RWPE2 (cell line): ENCODE measurements around the gene JOSD1.
A peak's percentile ranks its signal among the peaks of the same experiment; 100 is the strongest.

Source experiments
- ATAC-seq: fragments of 200-7000 bp; cut with Tn5 transposase; 3 replicates; pipeline ENCODE4 v1.9.1; 2021; ENCODE audit warnings: low read depth
- DNase-seq: peaks from one replicate; pipeline ENCODE4 v3.0.0-alpha.2; 2020; ENCODE audit warnings: low spot score
- H3K27ac ChIP-seq: fragments of 450-650 bp; 2 replicates; pipeline ENCODE4 v1.5.1; 2017; ENCODE audit warnings: mild to moderate bottlenecking; ENCODE audit not compliant: poor library complexity, severe bottlenecking
- H3K27me3 ChIP-seq: fragments of 250-450 bp; sonication (Bioruptor Pico); 2 replicates; pipeline ENCODE4 v1.5.1; 2021; ENCODE audit warnings: mild to moderate bottlenecking, moderate library complexity; ENCODE audit not compliant: insufficient read depth, poor library complexity, severe bottlenecking
- H3K36me3 ChIP-seq: fragments of 250-450 bp; sonication (Bioruptor Pico); 2 replicates; pipeline ENCODE4 v1.5.1; 2020; ENCODE audit warnings: low read depth, mild to moderate bottlenecking, moderate library complexity
- H3K4me1 ChIP-seq: fragments of 250-450 bp; sonication (Bioruptor Pico); 2 replicates; pipeline ENCODE4 v1.5.1; 2021; ENCODE audit warnings: mild to moderate bottlenecking, moderate library complexity; ENCODE audit not compliant: insufficient read depth, poor library complexity, severe bottlenecking
- H3K4me3 ChIP-seq: fragments of 250-450 bp; sonication (Bioruptor Pico); 2 replicates; pipeline ENCODE4 v1.5.1; 2021; ENCODE audit warnings: mild to moderate bottlenecking, moderate library complexity; ENCODE audit not compliant: severe bottlenecking
- H3K9me3 ChIP-seq: fragments of 250-450 bp; sonication (Bioruptor Pico); 2 replicates; pipeline ENCODE4 v1.5.1; 2021; ENCODE audit warnings: mild to moderate bottlenecking, moderate library complexity; ENCODE audit not compliant: severe bottlenecking
- CTCF ChIP-seq: fragments of 450-650 bp; IDR thresholded peaks from one replicate; pipeline ENCODE4 v1.5.1; 2017; ENCODE audit warnings: mild to moderate bottlenecking, moderate library complexity; ENCODE audit not compliant: poor library complexity, severe bottlenecking

JOSD1 gene

GRCh38 chr22:38657045-38657909, 43.5 kb downstream of the JOSD1 start:
- Histone ChIP-seq H3K4me1 (no peaks in the 10 kb centered on the region), H3K9me3 (no peaks in the 10 kb centered on the region), H3K27ac (peak overlapping the region; percentile 62), H3K36me3 (peaks cover 23% of the 10 kb centered on the region), H3K4me3 (peak overlapping the region; percentile 98), H3K27me3 (no peaks in the 10 kb centered on the region)
- DNase-seq (no peak), ATAC-seq (peak; percentile 49)
- TF ChIP-seq CTCF = no peak

GRCh38 chr22:38656256-38657044, 44.3 kb downstream of the JOSD1 start, which contains the start of the genes CBY1 and FAM227A:
Gene CBY1 (plus strand): TSS chr22:38656638. CDS start chr22:38668055, 11,417 bp downstream.
Gene FAM227A (minus strand): TSS chr22:38656392. CDS start chr22:38650168, 6,224 bp downstream.
- Histone ChIP-seq H3K4me3 (peak within 1 kb of the TSS; percentile 98), H3K27me3 (no peaks in the 10 kb centered on the region), H3K4me1 (no peaks in the 10 kb centered on the region), H3K36me3 (peaks cover 18% of the 10 kb centered on the region), H3K27ac (peak within 1 kb of the TSS; percentile 62), H3K9me3 (no peaks in the 10 kb centered on the region)
- TF ChIP-seq CTCF = no peak
- peak; percentile 89 for ATAC-seq
- DNase-seq = peak; percentile 90

DNA sequence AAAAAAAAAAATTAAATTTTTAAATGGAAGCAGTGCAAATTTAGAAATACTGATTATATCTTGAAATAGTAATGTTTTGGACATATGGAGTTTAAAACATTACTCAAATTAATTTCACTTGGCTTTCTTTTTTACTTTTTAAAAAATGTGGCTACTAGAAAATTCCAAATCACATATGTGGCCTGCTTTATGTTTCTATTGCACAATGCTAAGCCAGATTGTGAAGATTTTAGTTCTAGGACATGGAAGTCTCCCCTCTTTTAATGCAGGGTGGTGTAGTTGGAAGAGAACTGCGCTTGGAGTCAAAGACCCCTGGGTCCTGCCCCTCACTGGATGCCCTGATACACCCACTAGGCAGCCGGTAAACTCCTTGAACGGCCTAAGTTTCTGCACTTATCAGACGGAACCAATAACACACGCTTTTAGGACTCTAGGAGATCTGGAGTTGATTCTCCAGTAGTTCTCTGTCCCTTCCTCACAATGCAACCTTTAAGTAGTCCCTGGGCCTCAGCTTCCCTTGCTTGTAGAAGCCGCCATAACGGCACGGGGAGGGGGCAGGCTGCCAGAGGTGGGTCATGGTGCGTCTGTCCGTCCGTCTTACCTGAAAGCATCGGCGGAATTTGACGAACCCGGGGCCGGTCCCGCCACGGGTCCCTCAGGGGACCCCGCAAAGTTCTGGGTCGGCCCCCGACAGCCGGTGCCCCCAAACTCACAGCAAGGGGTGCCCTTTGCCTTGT, 45.1 kb downstream of the JOSD1 start:
- ATAC-seq = peak; percentile 25
- no peaks in the 10 kb centered on the region for H3K4me1 ChIP-seq
- no peaks in the 10 kb centered on the region for H3K27me3 ChIP-seq
- peak overlapping the region; percentile 98 for H3K4me3 ChIP-seq
- peak overlapping the region; percentile 62 for H3K27ac ChIP-seq
- H3K9me3 ChIP-seq = no peaks in the 10 kb centered on the region
- DNase-seq = no peak
- no peak for TF ChIP-seq CTCF
- H3K36me3 ChIP-seq = peaks cover 10% of the 10 kb centered on the region

DNA sequence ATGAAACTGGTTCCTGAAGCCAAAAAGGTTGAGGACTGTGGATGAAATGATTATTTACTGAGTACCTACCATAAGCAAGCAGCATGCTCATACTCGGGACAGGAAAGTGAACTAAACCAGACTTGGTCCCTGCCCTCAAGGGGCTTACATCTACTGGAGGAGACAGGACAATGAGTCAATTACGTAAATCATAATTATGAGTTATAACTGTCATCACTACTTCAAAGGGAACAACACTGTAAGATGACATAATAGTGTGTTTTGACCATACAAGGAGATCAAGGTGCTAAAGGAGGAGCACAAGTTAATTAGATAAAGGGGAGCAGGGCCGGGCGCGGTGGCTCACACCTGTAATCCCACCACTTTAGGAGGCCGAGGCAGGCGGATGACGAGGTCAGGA, 47.0 kb downstream of the JOSD1 start:
- DNase-seq (no peak), ATAC-seq (no peak)
- H3K27me3 ChIP-seq = no peaks in the 10 kb centered on the region
- H3K9me3 ChIP-seq = no peaks in the 10 kb centered on the region
- no peak for TF ChIP-seq CTCF
- H3K4me3 ChIP-seq = no peak overlapping the region
- H3K4me1 ChIP-seq = no peaks in the 10 kb centered on the region
- no peak overlapping the region for H3K27ac ChIP-seq
- H3K36me3 ChIP-seq = peaks cover 5% of the 10 kb centered on the region
